Lower leg skin (tissue), 3 donors: ENCODE data around the gene ZNF558.

ENCODE experiments used
- POLR2A ChIP-seq, 2 donors: fragments of 450-650 bp; IDR thresholded peaks; one replicate each; pipeline ENCODE4 v1.6.1; 2016 to 2017; ENCODE audit warnings: antibody characterized with exemption in 2 of 2, mild to moderate bottlenecking in 1 of 2, moderate library complexity in 1 of 2
- TF ChIP-seq, protein P1 (sequence below), 3 donors: fragments of 450-650 bp; IDR thresholded peaks; one replicate each; pipeline ENCODE4 v1.5.1; 2016; ENCODE audit warnings: antibody characterized with exemption in 3 of 3, mild to moderate bottlenecking in 3 of 3, moderate library complexity in 2 of 3

DNA sequence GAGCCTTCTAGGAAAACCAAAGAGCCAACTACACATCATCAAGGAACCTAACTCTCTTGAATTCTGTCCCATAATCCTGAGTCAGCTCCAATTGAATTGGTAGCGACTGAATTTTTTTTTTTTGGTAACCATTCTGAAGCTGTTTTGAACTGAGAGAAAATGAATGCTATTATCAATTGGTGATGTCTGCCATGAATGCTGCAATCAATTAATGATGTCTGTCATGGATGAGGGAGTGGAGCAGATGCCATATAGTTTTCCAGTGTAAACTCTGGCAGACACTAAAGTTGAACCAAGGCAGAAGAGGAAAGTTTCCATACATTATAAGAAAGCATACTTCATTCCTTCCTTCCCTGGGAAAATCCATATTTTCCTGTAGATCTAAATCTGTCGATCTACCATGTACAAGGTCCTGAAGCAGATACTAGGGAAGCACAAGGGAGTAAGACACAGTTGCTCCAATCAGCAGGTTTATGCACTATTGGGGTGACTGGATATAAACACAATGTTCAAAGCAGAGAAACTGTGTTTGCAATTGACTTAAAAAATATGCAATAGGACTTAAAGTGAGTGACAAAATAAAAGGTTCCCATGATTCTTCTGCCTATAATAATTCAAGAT is 48.9 kb upstream of the ZNF558 start:
- TF ChIP-seq, protein P1, sequence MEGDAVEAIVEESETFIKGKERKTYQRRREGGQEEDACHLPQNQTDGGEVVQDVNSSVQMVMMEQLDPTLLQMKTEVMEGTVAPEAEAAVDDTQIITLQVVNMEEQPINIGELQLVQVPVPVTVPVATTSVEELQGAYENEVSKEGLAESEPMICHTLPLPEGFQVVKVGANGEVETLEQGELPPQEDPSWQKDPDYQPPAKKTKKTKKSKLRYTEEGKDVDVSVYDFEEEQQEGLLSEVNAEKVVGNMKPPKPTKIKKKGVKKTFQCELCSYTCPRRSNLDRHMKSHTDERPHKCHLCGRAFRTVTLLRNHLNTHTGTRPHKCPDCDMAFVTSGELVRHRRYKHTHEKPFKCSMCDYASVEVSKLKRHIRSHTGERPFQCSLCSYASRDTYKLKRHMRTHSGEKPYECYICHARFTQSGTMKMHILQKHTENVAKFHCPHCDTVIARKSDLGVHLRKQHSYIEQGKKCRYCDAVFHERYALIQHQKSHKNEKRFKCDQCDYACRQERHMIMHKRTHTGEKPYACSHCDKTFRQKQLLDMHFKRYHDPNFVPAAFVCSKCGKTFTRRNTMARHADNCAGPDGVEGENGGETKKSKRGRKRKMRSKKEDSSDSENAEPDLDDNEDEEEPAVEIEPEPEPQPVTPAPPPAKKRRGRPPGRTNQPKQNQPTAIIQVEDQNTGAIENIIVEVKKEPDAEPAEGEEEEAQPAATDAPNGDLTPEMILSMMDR (IDR thresholded peaks at IDR 0.05): no peak
- TF ChIP-seq POLR2A (IDR thresholded peaks at IDR 0.05): no peak
